HG03520 (cell line): Measurements from ENCODE around the gene CCDC167.
"Not testable (repeated sequence)": the region's sequence is repeated elsewhere in the genome, so short reads cannot be mapped to it uniquely, and the experiment has no call there.

ENCODE experiments used
- ATAC-seq: cut with Tn5 transposase; IDR thresholded peaks from one replicate; pipeline ENCODE4 v1.9.1; 2021; ENCODE audit warnings: mild to moderate bottlenecking, moderate library complexity; ENCODE audit not compliant: unreplicated experiment

The CCDC167 gene

GRCh38 chr6:37511910-37512399, 12.3 kb upstream of the CCDC167 start:
- ATAC-seq = no peak

GRCh38 chr6:37511201-37511600, 11.5 kb upstream of the CCDC167 start:
- no peak for ATAC-seq

- no peak for ATAC-seq
Observed at GRCh38 chr6:37507690-37508421, 8.2 kb upstream of the CCDC167 start.

- ATAC-seq = no peak
Observed at GRCh38 chr6:37507077-37507476, 7.4 kb upstream of the CCDC167 start.

DNA sequence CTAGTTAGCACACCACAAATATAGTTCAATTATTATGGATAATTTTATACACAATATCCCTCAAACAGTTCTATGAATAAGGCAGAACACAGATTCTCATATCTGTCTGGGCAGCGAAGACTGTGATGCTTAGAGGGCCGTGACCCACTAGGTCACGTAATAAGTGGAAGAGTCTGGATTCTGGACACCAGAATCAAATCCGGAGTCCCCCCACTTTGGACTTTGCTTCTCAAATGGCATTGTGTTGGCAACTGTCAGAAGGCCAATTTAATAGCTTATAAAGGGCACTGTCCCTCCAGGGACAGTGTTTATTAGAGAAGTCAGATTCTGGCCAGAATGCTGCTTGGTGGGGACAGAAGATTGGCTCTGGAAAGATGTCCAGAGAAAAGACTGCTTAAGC, 6.8 kb upstream of the CCDC167 start:
- ATAC-seq = no peak

DNA sequence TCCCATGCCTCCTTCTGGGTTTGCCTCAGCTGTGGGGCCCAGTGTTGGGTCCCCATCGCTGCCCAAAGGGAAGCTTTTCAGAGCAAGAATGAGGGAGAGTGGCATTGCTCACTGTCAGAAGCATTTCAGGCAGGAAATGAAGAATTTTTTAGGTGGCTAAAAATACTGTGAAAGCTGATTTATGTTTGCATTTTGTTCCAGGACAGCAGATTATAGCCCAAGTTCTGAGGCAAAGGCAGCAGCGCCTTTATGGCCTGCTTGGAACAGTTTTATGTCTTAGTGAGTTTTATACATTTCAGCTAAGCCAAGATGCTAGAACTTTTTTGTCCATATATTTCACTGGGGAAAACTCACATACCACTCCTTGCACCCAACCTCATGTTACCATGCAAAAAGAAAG, 4.3 kb upstream of the CCDC167 start:
- no peak for ATAC-seq

DNA sequence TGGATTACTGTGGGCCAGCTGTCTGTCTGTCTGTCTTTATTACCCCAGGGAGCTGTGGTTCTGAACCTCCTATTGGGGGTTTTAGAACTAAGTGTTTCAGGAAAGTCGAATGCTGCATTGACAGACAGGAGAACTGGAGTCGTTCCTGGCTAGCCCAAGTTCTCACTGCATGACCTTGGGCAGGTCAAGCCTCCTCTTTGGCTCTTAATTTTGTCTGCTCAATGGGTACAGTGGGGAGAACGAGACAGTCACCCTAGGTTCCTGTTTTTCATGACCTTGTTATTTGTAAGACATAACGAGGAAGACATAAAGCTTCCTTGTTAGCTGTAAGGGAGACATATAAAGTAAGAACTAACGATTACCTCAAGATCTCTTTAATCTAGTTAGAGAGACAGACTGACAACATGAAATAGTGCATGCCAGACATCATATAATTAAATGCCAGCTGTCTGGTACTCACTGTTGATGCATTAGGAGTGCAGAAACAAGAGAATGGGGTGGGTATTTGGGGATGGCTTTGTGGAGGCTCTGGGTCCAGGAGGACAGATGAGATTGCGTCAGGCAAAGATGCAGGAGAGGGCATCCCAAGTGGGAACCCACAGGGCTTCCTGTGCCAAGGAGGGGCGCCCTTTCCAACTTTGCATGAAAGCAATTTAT, 3.7 kb upstream of the CCDC167 start:
- no peak for ATAC-seq

DNA sequence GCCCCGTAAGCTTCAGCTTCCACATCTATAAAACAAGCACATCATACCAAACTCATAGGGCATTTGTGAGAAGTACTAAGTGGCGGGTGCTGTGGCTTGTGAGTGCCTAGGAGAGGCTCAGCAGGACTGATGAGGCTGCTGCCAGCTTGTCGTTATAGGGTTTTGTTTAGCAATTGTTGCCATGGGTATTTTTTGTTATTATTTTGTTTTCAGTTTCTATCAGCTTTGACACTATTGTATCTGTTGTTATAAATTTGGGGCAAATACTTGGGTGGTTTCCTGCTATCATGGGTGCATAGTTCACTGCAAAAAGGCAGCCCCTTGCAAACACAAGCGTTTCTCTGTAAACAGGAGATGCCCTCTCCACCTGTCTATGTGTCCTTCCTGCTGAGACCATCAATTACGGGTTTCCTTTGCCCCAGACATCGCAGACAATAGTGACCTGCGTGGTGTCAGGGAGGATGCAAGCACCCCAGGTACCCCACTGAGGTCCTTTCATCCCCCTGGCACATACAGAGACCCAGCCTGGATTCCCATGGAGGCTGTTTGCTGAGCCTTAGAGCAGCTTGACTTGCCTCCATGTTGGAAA, 3.1 kb upstream of the CCDC167 start:
- ATAC-seq = no peak

GRCh38 chr6:37501632-37502491, 2.2 kb upstream of the CCDC167 start:
- ATAC-seq = no peak

- ATAC-seq = not testable (repeated sequence)
Observed at GRCh38 chr6:37500904-37501303, 1.2 kb upstream of the CCDC167 start.

DNA sequence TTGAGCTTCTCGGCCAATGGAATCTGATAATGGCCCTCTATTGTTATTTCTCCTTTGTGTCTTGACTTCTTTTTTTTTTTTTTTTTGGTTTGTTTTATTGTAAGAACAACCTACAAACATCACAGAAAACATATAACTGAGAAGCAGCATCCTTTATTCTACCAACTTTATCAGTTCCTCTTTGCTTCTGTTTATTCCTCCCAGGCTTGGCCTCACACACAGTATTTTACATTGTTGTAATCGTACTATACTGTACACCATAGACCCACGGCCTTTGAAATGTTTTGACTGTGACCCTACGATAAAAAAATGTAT, 558 bp upstream of the CCDC167 start:
- no peak for ATAC-seq

DNA sequence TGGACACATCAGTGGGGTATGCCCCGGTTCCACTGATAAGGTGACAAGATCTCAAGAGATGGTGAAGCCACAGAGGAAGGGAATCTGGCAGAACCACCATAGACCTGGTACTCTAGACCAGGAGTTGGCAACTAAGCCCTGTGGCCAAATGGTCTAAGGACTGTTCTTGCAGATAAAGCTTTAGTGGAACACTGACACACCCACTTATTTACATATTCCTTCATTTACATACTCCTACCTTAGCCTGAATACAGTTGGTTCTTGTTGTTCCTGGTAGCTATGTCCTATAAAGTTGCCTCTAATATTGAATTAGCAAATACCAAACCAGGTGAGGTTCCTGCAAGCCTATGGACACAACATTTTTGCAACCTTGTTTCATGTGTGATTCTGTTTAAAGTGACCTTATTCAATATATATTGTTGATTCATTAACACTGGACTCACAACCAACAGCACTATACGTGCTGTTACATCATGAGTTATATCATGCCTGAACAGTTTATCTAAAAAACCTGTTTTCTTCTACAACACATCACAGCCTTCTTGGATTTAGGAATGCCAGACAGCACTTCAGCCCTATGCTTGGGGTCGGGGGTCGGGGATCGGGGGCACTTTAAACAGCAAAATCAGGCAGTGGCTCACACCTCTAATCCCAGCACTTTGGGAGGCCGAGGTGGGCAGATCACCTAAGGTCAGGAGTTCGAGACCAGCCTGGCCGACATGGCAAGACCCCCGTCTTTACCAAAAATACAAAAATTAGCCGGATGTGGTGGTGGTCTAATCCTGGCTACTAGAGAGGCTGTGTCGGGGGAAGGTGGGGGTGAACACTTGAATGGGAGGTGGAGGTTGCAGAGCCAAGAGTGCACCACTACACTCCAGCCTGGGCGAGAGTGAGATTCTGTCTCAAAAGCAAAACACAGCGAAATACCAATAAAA, 2.5 kb downstream of the CCDC167 start:
- no peak for ATAC-seq

GRCh38 chr6:37495244-37495934, 4.3 kb downstream of the CCDC167 start:
- no peak for ATAC-seq

GRCh38 chr6:37493661-37493995, 6.1 kb downstream of the CCDC167 start:
- no peak for ATAC-seq

GRCh38 chr6:37492991-37493660, 6.6 kb downstream of the CCDC167 start:
- no peak for ATAC-seq

DNA sequence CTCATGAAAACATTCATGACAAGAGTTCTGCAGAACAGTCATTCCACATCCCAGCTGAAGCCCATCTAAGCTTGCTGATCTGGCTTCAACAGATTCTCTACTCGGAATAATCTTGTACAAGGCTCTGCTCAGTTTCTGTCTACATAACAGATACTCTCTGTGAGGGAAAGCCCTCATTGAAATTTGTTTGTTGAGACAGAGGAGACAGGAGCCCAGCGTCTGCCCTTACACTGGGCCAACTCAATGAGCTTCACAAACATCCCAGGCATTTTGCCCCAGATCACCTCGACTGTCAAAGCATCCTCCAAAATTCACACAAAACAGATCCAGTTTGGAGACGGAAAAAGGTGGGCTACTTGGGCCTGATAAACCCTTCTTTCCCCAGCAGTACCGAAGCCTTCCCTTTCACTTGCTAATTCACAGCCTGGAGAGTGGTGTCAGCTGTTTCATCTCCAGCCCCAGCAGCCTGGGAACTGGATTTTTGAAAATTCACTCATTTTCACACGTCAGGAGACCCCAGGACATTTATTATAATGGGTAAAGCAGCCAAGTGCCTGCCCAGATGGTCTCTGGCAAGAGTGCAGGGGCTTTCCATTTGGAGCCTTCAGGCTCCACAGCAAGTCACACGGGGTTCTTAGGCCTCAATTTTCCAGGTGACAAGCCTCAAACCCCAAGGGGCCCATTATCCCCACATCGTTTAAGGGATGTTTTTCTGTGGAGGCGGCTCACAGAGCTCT, 7.3 kb downstream of the CCDC167 start:
- ATAC-seq = no peak

DNA sequence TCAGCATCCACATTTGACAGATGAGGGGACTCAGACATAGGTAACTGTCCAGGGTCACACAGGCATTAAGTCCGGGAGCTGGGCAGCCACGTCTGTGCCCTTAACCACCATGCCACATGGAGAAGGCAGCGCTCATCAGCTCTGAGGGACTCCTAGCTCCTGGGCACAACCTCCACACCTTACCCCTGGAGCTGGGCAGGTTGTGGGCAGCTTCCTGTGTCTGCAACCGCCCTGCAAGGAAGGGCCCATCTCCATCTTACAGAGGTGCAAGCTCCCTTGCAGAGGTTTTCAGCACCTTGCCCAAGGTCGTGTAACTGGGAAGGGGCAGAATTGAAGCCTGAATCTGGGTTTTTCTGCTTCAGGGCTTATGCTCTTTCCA, 7.9 kb downstream of the CCDC167 start:
- ATAC-seq = no peak

DNA sequence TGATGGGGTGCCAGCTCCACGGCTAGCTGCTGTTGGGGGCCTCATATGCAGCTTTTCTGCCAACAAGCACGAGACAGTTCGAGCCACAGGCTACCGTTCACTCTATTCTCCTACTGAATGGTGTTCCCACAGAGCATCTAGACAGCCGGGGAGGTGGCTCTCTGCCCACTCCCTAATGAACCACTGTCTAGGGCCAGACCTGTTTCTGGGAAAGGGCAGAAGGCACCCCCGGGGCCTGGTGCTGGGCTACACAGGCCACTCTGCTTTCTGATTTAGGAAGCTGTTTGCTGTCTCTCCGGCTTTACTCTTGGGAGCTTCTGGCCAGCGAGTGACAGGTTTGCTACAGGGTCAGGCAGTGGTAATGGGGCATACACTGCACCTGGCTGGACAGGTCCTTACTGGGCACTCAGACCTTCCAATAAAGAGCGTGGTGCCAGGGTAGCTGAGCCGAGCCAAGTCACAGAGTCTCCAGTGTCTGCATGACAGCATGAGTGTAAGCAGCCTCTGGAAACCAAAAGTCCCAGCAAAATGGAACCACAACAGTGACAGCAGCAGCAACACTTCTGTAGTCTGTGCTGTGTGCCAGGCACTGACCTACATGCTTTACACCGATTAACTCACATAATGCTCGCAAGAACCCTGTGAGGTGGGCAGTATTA, 8.4 kb downstream of the CCDC167 start:
- no peak for ATAC-seq
